ENCODE results near the gene ROR1. TPM values are rescaled to one million over a fixed set of nuclear protein-coding genes. Genes with fewer than 3 reads are reported as not detected.

ROR1 gene
- total RNA-seq, 6 donors from 2014 or later = 19.7 to 39.8 (median 28.5) TPM

- Histone ChIP-seq H3K4me3 (no peak overlapping the region), H3K9me3 (no peaks in the 10 kb centered on the region), H3K27me3 (no peaks in the 10 kb centered on the region), H3K27ac (no peak overlapping the region), H3K36me3 (no peaks in the 10 kb centered on the region), H3K4me1 (no peaks in the 10 kb centered on the region)
- peak in 1 of 2 donors; percentile 34 for ATAC-seq (ENCODE audit: low FRiP score in 2 of 2)
- TF ChIP-seq POLR2AphosphoS5 (IDR thresholded peaks at IDR 0.05) (no peak), POLR2A (IDR thresholded peaks at IDR 0.05) (no peak)
- 47 to 59% methylated on average over 1 of the region's 1 CpG for WGBS, 2 donors
- DNase-seq = no peak
Observed at GRCh38 chr1:64147759-64148158, 373.9 kb downstream of the ROR1 start.

- no peaks in the 10 kb centered on the region for H3K4me1 ChIP-seq
- H3K27me3 ChIP-seq = no peaks in the 10 kb centered on the region
- ATAC-seq (ENCODE audit: low FRiP score in 2 of 2) = no peak
- DNase-seq = no peak
- no peaks in the 10 kb centered on the region for H3K9me3 ChIP-seq
- TF ChIP-seq CTCF (IDR thresholded peaks at IDR 0.05) = no peak
- no peak for TF ChIP-seq EP300 (IDR thresholded peaks at IDR 0.05)
- no peak for TF ChIP-seq POLR2AphosphoS5 (IDR thresholded peaks at IDR 0.05)
- no peak for TF ChIP-seq POLR2A (IDR thresholded peaks at IDR 0.05)
- WGBS, 2 donors = 71 to 78% methylated on average over 4 of the region's 4 CpGs
- no peak overlapping the region for H3K27ac ChIP-seq
- H3K4me3 ChIP-seq = no peak overlapping the region
- no peaks in the 10 kb centered on the region for H3K36me3 ChIP-seq
Observed at GRCh38 chr1:64150266-64150665, 376.4 kb downstream of the ROR1 start.

GRCh38 chr1:64150729-64151230, 377.0 kb downstream of the ROR1 start:
- no peak for ATAC-seq (ENCODE audit: low FRiP score in 2 of 2)
- WGBS, 2 donors = 62 to 70% methylated on average over 2 of the region's 2 CpGs
- no peaks in the 10 kb centered on the region for H3K36me3 ChIP-seq
- DNase-seq = no peak
- no peak overlapping the region for H3K27ac ChIP-seq
- no peak for TF ChIP-seq EP300 (IDR thresholded peaks at IDR 0.05)
- no peak for TF ChIP-seq POLR2AphosphoS5 (IDR thresholded peaks at IDR 0.05)
- TF ChIP-seq POLR2A (IDR thresholded peaks at IDR 0.05) = no peak
- H3K9me3 ChIP-seq = no peaks in the 10 kb centered on the region
- H3K4me3 ChIP-seq = no peak overlapping the region
- H3K4me1 ChIP-seq = no peaks in the 10 kb centered on the region
- H3K27me3 ChIP-seq = no peaks in the 10 kb centered on the region

GRCh38 chr1:64155278-64155677, 381.5 kb downstream of the ROR1 start:
- H3K36me3 ChIP-seq = no peaks in the 10 kb centered on the region
- ATAC-seq (ENCODE audit: low FRiP score in 2 of 2) (no peak), DNase-seq (no peak)
- 55 to 60% methylated on average over 1 of the region's 1 CpG for WGBS, 2 donors
- H3K4me1 ChIP-seq = no peaks in the 10 kb centered on the region
- no peaks in the 10 kb centered on the region for H3K27me3 ChIP-seq
- TF ChIP-seq POLR2AphosphoS5 (IDR thresholded peaks at IDR 0.05) = no peak
- no peak for TF ChIP-seq CTCF (IDR thresholded peaks at IDR 0.05)
- no peak for TF ChIP-seq EP300 (IDR thresholded peaks at IDR 0.05)
- no peak for TF ChIP-seq POLR2A (IDR thresholded peaks at IDR 0.05)
- no peaks in the 10 kb centered on the region for H3K9me3 ChIP-seq
- no peak overlapping the region for H3K4me3 ChIP-seq
- no peak overlapping the region for H3K27ac ChIP-seq

GRCh38 chr1:64161357-64161941, 387.6 kb downstream of the ROR1 start:
- DNase-seq (no peak), ATAC-seq (ENCODE audit: low FRiP score in 2 of 2) (peak; percentile 68)
- H3K4me1 ChIP-seq = peaks cover 5 to 15% (median 12%) of the 10 kb centered on the region in 4 donors

More at GRCh38 chr1:64161357-64161941, 387.6 kb downstream of the ROR1 start:
- Histone ChIP-seq H3K4me3 (no peak overlapping the region), H3K27ac (peak overlapping the region in 1 of 4 donors; percentile 28), H3K27me3 (no peaks in the 10 kb centered on the region), H3K9me3 (no peaks in the 10 kb centered on the region), H3K36me3 (no peaks in the 10 kb centered on the region)
- 25 to 35% methylated on average over 1 of the region's 1 CpG for WGBS, 2 donors
- no peak for TF ChIP-seq EP300 (IDR thresholded peaks at IDR 0.05)
- no peak for TF ChIP-seq CTCF (IDR thresholded peaks at IDR 0.05)
- no peak for TF ChIP-seq POLR2A (IDR thresholded peaks at IDR 0.05)
- no peak for TF ChIP-seq POLR2AphosphoS5 (IDR thresholded peaks at IDR 0.05)
